Spleen (tissue), 7 donors: ENCODE results near the gene SP4.

Experiments used
- CTCF ChIP-seq, 11 experiments: fragments of 200-600 bp in 7 of 11; fragments of 450-650 bp in 4 of 11; sonication (generic) in 4 of 11; IDR thresholded peaks in 8 of 11; conservative IDR thresholded peaks in 3 of 11; 1 replicate in 7 of 11; 2 replicates in 4 of 11; pipeline versions ENCODE4 v1.4.0 to v1.8.0; 2016 to 2021; ENCODE audit warnings: antibody characterized with exemption in 11 of 11, inconsistent platforms in 4 of 11, mild to moderate bottlenecking in 1 of 11
- POLR2A ChIP-seq, 3 donors: fragments of 450-650 bp; IDR thresholded peaks; one replicate each; pipeline ENCODE4 v1.5.1; 2017; ENCODE audit warnings: antibody characterized with exemption in 3 of 3, mild to moderate bottlenecking in 1 of 3
- donor health status: DM: no; HTN: no; CAD: no; lungs with moderate emphysema.
- donor health status: DM: no; HTN: no; CAD: no.
- donor health status: DM: no; HTN: no; CAD: no.

DNA sequence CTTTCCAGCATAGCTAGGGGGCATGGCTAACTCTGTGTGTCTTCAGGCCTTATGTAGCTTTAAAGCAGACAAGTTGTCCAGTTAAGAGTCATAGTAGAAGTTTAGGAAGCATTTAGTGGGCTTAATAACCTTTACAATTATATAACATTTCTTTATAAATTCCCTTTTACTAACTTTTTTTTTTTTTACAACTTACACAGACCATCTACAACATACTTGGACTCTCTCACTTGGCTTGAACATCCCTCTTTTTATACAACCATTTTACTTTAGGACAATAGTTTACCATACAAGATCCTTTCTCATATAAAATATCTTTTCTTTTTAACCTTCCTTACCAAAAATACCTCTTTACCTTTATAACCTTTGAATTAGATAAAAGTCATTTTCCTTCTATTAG, 26.3 kb downstream of the SP4 start:
- TF ChIP-seq CTCF (IDR thresholded peaks at IDR 0.05 in 8 of 11, conservative IDR thresholded peaks at IDR 0.05 in 3 of 11) (no peak), POLR2A (IDR thresholded peaks at IDR 0.05) (no peak)
